Activated T-helper 9 cell treated with anti-CD3 and anti-CD28 coated beads, Interleukin-2, amount 50 U/mL, for 16 hours (primary cell): ENCODE results near the gene CEP19.

Experiments
- DNase-seq: peaks from one replicate; pipeline ENCODE4 v3.0.0-alpha.2; 2020; ENCODE audit warnings: low read depth

Gene CEP19

DNA sequence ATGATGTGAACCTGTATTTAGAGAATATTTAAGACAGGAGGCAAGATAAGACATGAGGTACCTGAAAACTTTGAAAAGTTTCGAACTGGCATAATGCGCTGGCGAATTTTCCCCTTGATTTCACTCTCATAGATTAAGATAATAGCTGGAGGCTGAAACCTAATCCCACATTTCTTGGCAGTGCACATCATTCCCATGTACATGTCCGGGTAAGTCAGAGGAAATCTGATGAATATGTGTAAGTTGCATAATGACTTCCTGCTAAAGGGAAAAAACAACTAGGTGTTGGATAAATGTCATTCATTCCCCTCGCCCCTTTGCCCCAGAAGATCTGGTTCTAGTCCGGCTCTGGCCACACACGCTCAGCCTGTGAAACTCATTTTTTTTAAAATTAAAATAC lies 3.6 kb downstream of the CEP19 start:
- DNase-seq: no peak

DNA sequence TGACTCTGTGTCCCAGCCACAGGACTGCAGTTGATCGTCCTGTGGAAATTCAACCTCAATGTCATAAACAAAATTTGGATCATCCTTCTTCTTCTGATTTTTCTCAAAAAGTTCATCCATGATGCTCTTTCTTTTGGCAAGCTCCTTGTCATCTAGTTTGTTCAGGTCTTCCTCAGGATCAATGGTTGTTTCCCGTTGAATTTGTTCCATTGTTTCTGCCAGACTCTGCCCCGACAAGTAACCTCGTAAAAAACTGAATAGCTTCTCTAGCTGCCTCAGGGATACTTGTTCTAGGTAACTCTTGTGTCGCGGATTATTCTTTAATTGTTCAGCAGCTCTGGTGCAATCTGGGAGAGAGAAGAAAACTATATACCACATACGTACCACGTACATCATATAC lies 4.5 kb downstream of the CEP19 start:
- no peak for DNase-seq

DNA sequence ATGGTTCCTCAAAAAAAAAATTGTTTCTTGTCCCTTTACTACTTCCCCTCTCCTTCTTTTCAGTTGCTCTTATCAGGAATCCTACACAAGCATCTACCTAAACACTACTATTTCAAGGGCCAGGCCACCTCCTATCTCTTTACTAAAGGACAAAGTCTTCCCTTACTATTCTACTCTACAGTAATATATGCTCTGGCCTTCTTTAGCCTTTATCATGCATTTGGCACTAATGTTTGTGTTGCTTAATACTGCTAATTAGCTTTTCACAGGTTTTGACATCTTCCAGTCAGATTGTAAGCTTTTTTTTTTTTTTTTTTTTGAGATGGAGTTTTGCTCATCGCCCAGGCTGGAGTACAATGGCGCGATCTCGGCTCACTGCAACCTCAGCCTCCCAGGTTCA lies 5.3 kb downstream of the CEP19 start:
- DNase-seq: no peak

DNA sequence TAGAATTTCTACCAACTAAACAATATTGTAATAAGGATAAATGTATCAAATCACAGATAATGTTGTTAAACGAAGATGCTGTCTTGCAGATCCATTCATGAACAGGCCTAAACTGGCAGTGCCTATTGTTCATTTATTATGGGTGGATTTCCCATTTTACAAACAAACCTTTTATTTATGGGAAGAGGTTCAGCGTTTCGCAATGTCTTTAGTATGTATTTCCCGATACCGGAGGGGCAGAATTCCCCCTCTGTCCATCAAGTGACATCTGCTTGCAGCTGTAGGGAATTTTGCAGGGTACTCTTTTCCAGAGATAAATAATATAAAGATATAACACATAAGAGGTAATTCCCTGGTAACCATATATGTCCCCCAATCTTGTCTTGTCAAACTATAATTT lies 5.7 kb downstream of the CEP19 start:
- DNase-seq: no peak

DNA sequence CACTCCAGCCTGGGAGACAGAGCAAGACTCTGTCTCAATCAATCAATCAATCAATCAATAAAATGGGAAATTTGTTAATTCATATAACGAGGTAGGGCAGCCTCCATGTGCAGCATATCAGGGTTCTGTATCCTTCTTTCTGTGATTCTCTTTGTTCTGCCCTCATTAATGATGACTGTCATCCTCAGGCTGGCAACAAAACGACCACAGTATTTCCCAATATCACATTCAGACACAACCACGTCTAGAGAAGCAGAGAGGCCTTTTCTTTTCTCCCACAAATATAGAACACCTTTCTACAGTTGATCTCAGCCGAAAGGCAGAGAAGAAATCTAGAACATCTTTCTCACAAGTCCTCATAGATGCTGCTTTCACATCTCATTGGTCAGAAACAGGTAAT lies 11.2 kb downstream of the CEP19 start:
- no peak for DNase-seq

DNA sequence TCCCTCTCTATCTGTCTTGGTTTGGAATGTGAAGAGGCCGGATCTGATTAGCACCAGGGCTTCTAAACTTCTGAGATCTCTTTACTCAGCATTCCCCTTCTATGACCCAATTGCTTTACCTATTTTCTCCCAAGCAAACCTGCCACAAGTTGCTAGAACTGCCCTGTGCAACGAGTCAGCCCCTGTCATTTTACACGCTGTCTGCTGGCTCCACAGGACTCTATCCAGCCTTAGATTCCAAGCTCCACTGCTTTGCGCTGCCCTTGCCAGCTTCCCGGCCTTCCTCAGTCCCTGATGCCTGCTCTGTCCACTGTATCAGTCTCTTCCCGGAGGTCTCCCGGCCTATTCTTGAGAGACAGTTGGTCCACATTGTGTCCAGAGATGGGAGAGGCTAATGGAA lies 12.3 kb downstream of the CEP19 start:
- no peak for DNase-seq

DNA sequence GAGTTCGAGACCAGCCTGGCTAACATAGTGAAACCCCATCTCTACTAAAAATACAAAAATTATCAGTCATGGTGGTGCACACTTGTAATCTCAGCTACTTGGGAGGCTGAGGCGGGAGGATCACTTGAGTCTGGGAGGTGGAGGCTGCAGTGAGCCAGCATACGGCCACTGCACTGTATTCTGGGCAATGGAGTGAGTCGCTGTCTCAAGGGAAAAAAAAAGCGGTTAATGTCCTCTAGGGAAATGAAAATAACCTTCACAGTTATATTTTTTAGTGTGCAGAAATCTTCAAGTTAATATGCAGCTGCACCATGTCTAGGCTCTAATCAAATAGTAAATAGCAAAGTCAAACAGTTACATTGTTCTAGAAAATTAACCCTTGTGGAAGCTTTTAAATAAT lies 14.8 kb downstream of the CEP19 start:
- DNase-seq: no peak

DNA sequence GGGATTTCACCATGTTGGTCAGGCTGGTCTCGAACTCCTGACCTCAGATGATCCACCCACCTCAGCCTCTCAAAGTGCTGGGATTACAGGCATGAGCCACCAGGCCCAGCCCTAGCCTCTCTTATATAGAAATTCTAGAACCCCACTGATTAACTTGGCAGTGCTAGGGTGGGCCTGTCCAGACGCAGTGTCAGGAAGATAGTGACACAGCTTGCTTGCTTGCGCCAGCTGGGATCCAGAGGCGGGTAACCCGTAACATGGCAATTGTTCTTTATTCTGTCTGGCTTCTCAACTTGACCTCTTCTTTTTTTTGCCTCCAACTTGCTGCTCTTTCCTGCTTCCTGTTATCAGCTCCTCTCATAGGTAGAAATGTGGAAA lies 16.2 kb downstream of the CEP19 start:
- no peak for DNase-seq

DNA sequence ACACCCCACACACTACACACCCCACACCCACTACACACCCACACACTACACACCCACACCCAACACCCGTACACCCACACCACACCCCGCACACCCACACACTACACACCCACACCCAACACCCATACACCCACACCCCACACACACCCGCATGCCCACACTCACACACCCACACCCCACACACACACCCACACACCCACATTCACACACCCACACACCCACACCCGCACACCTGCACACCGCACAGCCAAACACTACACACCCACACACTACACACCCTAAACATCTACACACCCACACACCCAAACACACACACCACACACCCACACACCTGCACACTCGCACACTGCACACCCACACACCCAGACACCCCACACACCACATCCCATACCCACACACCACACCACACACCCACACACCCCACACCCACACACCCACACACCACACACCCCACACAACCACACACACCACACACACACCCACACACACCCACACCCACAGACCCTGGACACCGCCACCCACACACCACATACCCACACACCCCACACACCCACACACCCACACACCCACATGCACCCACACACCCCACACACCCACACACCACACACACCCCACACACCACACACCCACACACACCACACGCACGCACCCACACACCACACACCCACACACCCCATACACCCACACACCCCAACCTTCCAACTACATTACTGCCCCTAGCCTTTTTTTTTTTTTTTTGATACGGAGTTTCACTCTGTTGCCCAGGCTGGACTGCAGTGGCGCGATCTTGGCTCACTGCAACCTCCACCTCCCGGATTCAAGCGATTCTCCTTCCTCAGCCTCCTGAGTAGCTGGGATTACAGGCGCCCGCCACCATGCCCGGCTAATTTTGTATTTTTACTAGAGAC lies 16.9 kb downstream of the CEP19 start:
- no peak for DNase-seq

DNA sequence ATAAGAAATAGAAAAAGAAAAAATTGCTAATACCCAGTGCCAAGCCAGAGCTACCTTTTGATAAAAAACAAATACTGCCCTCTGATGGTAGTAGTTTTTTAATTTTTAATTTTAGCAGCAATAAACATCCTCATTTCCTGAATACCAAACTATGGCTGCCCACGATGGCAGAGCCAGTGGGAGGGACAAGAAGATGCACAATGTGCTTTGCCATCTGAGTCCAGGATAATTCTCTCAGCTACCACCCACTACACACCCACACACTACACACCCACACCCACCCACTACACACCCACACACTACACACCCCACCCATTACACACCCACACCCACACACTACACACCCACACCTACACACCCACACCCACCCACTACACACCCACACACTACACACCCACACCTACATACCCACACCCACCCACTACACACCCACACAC lies 17.8 kb downstream of the CEP19 start:
- DNase-seq: no peak

DNA sequence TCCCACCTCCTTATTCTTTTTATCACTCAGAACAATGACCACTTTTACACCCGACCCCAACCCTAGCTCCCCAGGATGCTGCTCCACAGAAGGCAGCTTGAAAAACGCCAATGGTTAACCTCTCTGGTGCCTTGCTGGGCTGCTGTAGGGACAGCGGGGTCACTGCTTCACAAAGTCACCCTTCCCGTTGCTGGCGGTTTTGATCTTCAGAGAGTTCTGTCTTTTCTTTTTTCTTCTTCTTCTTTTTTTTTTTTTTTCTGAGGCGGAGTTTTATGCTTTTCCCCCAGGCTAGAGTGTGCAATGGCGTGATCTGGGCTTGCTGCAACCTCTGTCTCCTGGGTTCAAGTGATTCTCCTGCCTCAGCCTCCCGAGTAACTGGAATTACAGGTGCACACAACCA lies 20.7 kb downstream of the CEP19 start:
- no peak for DNase-seq

DNA sequence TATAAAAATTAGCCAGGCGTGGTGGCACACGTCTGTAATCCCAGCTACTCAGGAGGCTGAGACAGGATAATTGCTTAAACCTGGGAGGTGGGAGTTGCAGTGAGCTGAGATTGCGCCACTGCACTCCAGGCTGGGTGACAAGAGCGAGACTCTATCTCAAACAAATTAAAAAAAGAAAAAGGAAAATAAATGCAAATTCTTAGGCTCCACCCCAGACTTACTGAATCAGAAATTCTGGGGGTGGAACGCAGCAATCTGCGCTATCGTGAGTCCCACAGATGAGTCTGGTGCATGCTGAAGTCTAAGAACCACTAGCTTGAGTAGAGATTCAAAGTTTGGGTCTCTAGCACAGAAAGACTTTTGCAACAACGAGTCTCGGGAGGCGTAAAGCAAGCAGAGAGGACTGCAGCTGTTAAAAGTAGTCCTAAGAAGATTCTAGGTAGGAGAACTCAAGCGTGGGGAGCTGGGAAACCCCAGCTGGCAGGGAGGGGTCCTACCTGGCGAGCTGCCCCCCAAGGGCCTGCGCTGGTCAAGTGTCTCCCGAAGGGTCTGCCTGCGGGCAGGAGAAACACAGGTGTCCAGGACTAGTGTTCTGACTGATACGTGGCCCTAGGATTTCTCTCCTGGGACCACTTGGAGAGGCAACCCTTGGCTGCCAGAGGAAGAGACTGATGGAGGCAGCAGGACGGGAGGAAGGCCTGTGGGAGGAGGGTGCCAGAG lies 21.9 kb downstream of the CEP19 start:
- DNase-seq: no peak

DNA sequence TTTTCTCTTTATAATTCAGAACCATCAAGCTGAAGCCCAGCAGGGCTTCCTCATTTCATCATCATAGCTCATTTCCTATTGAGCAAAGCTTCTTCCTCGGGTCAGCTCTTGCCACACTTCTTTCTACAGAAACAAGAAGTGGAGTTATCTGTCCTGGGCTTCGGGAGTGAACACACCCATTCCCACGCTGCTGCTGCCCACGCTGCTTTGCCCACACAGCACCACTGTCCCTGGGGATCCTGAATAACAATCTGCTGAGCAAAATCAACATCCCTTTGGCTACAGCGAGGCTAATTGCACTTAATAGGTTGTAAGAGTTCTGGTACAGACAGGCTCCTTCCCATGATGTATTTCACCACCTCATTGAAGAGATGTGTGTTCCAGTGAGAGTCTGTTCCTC lies 23.7 kb downstream of the CEP19 start:
- DNase-seq: no peak

DNA sequence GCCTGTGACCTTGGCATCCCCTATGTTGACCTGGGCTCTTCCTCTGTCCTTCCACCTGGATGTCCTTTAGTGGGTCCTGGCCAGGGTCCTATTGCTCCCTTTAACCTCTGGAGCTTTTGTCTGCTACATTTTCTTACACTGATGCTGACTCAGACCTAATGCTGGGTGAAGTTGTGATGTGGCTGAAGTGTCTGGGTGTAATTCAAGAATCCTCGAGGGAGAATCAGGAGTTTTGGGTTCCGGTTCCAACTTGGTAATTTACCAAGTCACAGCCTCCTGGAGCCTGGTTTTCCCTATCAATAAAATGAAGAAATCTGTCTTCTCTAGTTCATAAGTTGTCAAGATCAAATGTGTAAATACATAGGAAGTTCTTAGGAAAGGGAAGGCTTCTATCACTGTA lies 25.6 kb downstream of the CEP19 start:
- no peak for DNase-seq

DNA sequence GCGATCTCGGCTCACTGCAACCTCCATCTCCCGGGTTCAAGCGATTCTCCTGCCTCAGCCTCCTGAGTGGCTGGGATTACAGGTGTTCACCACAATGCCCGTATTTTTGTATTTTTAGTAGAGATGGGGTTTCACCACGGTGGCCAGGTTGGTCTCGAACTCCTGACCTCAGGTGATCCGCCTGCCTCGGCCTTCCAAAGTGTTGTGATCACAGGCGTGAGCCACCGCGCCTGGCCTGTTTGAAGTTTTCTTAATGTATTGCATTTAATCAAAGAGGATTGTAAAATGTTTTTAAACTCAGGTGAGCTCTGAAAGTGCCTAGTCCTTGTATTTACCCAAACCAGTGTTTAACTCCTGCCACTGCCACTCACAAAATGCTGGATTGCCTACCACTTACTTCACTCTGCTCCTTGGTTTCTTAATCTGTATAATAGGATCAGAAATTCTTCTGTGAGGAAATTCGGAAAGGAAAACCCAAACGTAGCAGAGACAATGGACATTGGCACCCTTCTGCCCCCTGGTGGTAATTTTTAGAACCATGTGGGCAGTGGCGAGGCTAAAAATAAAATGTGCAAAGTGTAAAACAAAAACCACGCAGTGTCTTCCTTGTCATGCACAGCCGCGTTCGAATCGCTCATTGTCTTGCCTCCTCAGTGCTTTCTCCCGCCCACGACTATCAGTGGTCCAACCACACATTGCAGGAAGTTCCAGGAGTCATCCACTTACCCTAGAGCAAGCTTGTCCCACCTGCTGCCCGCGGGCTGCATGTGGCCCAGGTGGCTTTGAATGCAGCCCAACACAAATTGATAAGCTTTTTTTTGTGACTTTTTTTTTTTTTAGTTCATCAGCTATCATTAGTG lies 27.3 kb downstream of the CEP19 start:
- peak; percentile 32 for DNase-seq

DNA sequence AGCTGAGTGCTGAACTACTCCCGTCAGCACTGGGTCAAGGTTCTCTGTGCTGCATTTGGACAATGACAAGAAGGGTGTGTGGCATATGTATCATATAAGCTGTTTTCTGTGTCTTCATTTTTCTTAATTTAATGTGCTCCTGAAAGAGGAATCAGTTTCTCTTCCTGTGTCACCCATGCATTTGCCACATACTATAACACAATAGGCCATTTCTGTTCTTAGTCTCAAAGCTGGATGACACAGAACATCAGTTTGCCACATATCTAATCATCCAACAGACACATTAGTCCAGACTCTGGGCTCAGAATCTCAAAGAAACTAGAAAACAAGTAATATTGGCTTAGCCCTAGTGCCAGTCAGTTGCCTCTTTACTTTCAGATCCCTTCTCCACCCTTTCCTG lies 34.1 kb downstream of the CEP19 start:
- DNase-seq: no peak

DNA sequence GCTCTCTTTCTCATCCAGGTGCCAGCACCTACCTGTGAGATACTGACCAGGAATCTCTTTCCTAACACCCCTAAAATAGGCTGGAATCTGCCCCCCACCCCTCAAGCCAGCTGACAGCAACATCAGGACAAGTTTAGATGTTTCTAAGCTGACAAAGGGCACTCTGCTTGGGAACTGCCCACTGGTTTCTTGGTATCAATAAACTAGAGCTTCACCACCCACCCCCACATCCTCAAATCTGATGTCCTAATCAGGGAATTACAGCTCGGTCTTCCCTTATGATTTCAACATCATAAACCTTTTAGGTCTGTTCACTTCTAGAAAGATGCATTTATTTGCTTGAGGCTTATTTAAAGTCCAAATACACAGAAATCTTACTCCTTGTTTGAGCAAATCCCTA lies 34.7 kb downstream of the CEP19 start:
- DNase-seq: no peak

DNA sequence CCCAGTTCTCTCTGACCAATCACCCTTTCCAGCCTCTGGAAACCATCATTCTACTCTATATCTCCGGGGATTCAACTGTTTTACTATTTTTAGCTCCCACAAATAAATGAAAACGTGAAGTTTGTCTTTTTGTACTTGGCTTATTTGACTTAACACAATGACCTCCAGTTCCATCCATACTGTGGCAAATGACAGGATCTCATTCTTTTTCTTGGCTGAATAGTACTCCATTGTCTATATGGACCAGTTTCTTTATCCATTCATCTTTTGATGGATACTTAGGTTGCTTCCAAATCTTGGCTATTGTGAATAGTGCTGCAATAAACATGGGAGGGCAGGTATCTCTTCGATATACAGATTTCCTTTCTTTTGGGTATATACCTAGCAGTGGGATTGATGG lies 38.4 kb downstream of the CEP19 start:
- no peak for DNase-seq

DNA sequence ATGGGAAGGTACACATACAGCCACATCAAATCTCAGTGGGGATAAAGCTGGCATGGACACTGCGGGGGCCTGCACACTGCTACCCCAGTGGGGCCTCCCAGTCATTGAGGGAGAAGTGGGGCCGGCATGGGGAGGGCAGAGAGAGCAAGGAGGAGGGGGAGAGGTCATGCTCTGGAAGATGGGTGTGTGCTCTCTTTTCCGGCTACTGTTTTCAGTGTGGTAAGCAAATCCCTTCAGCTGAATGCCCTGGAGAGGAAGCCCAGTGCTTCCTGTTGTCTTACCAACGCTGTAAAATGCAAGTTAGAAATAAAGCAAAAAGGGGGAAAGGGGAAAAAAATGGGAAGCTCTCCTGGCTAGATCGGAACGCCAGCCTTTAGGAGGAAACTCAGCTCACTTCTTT lies 41.7 kb downstream of the CEP19 start:
- no peak for DNase-seq

DNA sequence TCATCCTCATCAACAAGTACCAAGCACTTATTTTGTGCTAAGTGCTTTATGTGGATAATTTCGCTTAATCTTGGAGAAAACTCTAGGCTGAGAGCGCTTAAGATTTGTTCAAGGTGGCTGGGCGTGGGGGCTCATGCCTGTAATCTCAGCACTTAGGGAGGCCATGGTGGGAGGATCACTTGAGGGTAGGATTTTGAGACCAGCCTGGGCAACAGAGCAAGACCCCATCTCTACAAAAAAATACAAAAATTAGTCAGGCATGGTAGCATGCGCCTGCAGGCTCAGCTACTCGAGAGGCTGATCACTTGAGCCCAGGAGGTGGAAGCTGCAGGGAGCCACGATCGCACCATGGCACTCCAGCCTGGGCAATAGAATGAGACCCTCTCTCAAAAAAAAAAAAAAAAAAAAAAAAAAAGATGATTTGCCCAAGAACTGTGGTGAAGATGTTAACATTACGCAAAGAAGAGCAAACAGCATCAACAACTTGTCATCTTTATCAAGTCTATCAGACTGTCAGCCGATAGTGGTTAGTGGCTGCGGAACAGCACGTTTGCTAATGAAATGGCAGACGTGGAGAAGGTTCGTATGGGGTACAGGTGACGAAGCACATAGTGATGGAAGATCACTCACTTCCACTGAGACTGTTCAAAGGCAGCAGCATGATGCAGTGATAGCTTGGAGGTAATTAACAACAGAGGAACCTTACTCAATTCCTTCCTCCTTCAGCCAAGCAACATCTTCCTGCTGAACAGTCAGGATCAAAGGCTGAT lies 44.8 kb downstream of the CEP19 start:
- no peak for DNase-seq

DNA sequence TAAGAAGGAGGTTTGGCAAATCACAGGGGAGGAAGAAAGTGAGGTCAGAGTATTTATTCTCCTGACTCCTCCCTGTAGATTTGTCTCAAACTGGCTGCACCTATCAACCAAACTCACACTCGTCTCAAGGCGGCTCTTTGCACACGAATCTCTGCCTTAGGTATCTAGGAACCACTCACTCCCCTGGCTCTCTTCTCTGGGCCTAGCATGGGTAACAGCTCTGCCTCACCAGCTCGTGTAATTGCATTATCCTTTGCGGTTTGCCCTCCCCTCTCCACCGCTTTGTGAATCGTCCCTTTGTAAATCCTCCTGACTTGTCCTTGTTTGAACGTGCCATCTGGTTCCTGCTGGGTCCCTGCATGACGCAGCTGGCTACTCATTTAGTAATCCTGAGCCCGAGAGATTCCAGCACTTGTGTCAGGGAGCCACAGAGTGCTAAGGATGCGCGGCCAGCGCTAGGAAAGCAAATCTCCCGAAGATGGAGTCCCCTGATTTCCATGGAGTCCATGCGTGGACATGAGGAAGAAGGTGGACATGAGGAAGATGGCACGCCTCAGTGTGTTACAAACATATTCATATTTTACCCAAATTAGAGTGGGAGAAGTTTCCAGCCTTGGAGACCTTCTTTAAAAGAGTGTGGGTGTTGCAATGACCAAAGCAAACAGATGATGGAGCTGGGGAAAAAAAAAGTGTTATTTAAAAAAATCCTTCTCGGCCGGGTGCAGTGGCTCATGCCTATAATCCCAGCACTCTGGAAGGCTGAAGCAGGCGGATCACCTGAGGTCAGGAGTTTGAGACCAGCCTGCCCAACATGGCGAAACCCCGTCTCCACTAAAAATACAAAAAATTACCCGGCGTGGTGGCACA lies 45.8 kb downstream of the CEP19 start:
- DNase-seq: no peak
